PC-3 (cell line): ENCODE results near the gene GMDS. TPM values are rescaled to one million over a fixed set of nuclear protein-coding genes. Genes with fewer than 3 reads are reported as not detected.

Source experiments
- ATAC-seq: fragments of 200-7000 bp; cut with Tn5 transposase; 2 replicates; pipeline ENCODE4 v1.9.1; 2020; ENCODE audit warnings: mild to moderate bottlenecking, moderate library complexity
- BruUV-seq: library from RNA; stranded (reverse); fragments of 400-500 nt; replicated peaks from 2 replicates; lab custom pipeline; 2021; lab: Mats Ljungman, UMichigan
- CTCF ChIA-PET: fragments of 300-600 bp; sonication (Branson Sonifier 250); formaldehyde crosslinking; loops from one replicate; lab custom pipeline; 2022; ENCODE audit warnings: antibody characterized with exemption; lab: Charles Lee
- POLR2A ChIA-PET: fragments of 300-600 bp; sonication (Branson Sonifier 250); formaldehyde crosslinking; loops from one replicate; lab custom pipeline; 2022; ENCODE audit warnings: antibody characterized with exemption; ENCODE audit not compliant: unreplicated experiment; lab: Charles Lee
- DNase-seq: peaks from one replicate; pipeline ENCODE4 v3.0.0-alpha.2; 2015
- H2AFZ ChIP-seq: fragments of 300-600 bp; sonication (generic); 2 replicates; pipeline ENCODE4 v1.6.0; 2016; ENCODE audit warnings: antibody characterized with exemption, low read length
- H3F3A ChIP-seq: fragments of 300-600 bp; sonication (generic); one replicate; pipeline ENCODE4 v1.6.0; 2017; ENCODE audit warnings: antibody characterized with exemption, low read length, control low read depth, mild to moderate bottlenecking; ENCODE audit not compliant: unreplicated experiment
- H3K27ac ChIP-seq: fragments of 300-600 bp; sonication (generic); 2 replicates; pipeline ENCODE4 v1.5.1; 2016; ENCODE audit warnings: mild to moderate bottlenecking, low read length
- H3K27me3 ChIP-seq: fragments of 300-600 bp; sonication (generic); 2 replicates; pipeline ENCODE4 v1.6.1; 2016; ENCODE audit warnings: low read length, mixed read lengths
- H3K36me3 ChIP-seq: fragments of 300-600 bp; sonication (generic); 2 replicates; pipeline ENCODE4 v1.6.1; 2016; ENCODE audit warnings: low read depth, mixed run types, low read length, mixed read lengths
- H3K4me1 ChIP-seq: fragments of 300-600 bp; sonication (generic); 2 replicates; pipeline ENCODE4 v1.5.1; 2016; ENCODE audit warnings: low read length; ENCODE audit not compliant: insufficient read depth
- H3K4me2 ChIP-seq: fragments of 300-600 bp; sonication (generic); 2 replicates; pipeline ENCODE4 v1.6.0; 2016; ENCODE audit warnings: low read length
- H3K4me3 ChIP-seq: fragments of 300-600 bp; sonication (generic); 2 replicates; pipeline ENCODE4 v1.5.1; 2016; ENCODE audit warnings: mild to moderate bottlenecking, low read length, mixed read lengths
- H3K79me2 ChIP-seq: fragments of 300-600 bp; sonication (generic); 2 replicates; pipeline ENCODE4 v1.6.1; 2017; ENCODE audit warnings: low read length, mixed read lengths
- H3K9ac ChIP-seq: fragments of 300-600 bp; sonication (generic); 2 replicates; pipeline ENCODE4 v1.6.0; 2016; ENCODE audit warnings: mild to moderate bottlenecking, low read length
- H3K9me2 ChIP-seq: fragments of 300-600 bp; sonication (generic); replicated peaks from 2 replicates; pipeline ENCODE4 v1.6.1; 2016; ENCODE audit warnings: mixed run types, low read length, mixed read lengths
- H3K9me3 ChIP-seq: fragments of 300-600 bp; sonication (generic); 2 replicates; pipeline ENCODE4 v1.6.1; 2016; ENCODE audit warnings: low read length, mixed read lengths
- H4K20me1 ChIP-seq: fragments of 300-600 bp; sonication (generic); 2 replicates; pipeline ENCODE4 v1.6.1; 2016; ENCODE audit warnings: low read length, mixed read lengths
- EZH2 ChIP-seq: fragments of 300-600 bp; sonication (generic); IDR thresholded peaks from one replicate; pipeline ENCODE4 v1.6.1; 2017; ENCODE audit warnings: antibody characterized with exemption, mild to moderate bottlenecking, low read length; ENCODE audit not compliant: unreplicated experiment
- EZH2phosphoT487 ChIP-seq: fragments of 300-600 bp; sonication (generic); IDR thresholded peaks from 2 replicates; pipeline ENCODE4 v1.6.1; 2018; ENCODE audit warnings: mild to moderate bottlenecking, antibody characterized with exemption, low read length, borderline replicate concordance
- intact Hi-C: fragments of 100-400 bp; cut with micrococcal nuclease; formaldehyde crosslinking; loops from 2 replicates; pipeline ENCODE4 v1.9.0; 2023
- total RNA-seq: library from RNA; depleted of rRNA; stranded (reverse); fragments of >200 nt; gene quantifications from 2 replicates; pipeline ENCODE4 v1.2.3, GENCODE V29; 2014
- TF ChIP-seq, protein P1 (sequence below): fragments of 300-600 bp; sonication (generic); conservative IDR thresholded peaks from 2 replicates; pipeline ENCODE4 v1.5.1; 2017; ENCODE audit warnings: antibody characterized with exemption, low read depth, mild to moderate bottlenecking, low read length

The GMDS gene
- total RNA-seq, 1 experiment from 2014 or later = 18.3 TPM

DNA sequence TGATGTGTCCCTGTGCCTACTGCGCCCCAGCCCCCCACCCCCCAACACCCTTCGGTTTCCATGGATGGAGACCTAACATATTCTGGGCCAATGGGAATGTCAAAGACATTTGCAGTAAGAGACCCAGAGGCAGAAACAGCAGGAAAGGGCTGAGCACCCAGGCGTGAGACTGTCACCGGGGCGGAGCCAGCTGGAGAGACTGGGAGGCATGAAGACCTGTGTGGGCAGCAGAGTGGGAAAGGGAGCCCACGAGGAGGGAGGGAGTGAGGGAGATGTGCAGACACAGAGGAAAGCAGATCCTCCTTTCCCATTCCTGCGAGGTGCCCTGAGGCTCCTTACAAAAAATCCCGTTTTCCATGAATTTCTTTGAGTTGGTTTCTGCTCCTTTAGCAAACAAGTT is 485.5 kb downstream of the GMDS start:
- no TSS peak for BruUV-seq
- no peaks in the 10 kb centered on the region for H3K27me3 ChIP-seq
- DNase-seq (no peak), ATAC-seq (no peak)
- H3K4me3 ChIP-seq = no peak overlapping the region
- H4K20me1 ChIP-seq = no peaks in the 10 kb centered on the region
- intact Hi-C loops = no loop called here
- H2AFZ ChIP-seq = no peak overlapping the region
- H3K9me3 ChIP-seq = no peaks in the 10 kb centered on the region
- no peak overlapping the region for H3K9ac ChIP-seq
- no peak for TF ChIP-seq EZH2phosphoT487
- TF ChIP-seq, protein P1, sequence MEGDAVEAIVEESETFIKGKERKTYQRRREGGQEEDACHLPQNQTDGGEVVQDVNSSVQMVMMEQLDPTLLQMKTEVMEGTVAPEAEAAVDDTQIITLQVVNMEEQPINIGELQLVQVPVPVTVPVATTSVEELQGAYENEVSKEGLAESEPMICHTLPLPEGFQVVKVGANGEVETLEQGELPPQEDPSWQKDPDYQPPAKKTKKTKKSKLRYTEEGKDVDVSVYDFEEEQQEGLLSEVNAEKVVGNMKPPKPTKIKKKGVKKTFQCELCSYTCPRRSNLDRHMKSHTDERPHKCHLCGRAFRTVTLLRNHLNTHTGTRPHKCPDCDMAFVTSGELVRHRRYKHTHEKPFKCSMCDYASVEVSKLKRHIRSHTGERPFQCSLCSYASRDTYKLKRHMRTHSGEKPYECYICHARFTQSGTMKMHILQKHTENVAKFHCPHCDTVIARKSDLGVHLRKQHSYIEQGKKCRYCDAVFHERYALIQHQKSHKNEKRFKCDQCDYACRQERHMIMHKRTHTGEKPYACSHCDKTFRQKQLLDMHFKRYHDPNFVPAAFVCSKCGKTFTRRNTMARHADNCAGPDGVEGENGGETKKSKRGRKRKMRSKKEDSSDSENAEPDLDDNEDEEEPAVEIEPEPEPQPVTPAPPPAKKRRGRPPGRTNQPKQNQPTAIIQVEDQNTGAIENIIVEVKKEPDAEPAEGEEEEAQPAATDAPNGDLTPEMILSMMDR = no peak
- TF ChIP-seq EZH2 = no peak
- no peaks in the 10 kb centered on the region for H3K9me2 ChIP-seq
- POLR2A ChIA-PET = no interaction called here
- no peaks in the 10 kb centered on the region for H3K79me2 ChIP-seq
- CTCF ChIA-PET = no interaction called here
- H3K4me2 ChIP-seq = no peak overlapping the region
- peaks cover 30% of the 10 kb centered on the region for H3K4me1 ChIP-seq
- H3F3A ChIP-seq = no peaks in the 10 kb centered on the region
- H3K27ac ChIP-seq = no peak overlapping the region
- H3K36me3 ChIP-seq = no peaks in the 10 kb centered on the region

DNA sequence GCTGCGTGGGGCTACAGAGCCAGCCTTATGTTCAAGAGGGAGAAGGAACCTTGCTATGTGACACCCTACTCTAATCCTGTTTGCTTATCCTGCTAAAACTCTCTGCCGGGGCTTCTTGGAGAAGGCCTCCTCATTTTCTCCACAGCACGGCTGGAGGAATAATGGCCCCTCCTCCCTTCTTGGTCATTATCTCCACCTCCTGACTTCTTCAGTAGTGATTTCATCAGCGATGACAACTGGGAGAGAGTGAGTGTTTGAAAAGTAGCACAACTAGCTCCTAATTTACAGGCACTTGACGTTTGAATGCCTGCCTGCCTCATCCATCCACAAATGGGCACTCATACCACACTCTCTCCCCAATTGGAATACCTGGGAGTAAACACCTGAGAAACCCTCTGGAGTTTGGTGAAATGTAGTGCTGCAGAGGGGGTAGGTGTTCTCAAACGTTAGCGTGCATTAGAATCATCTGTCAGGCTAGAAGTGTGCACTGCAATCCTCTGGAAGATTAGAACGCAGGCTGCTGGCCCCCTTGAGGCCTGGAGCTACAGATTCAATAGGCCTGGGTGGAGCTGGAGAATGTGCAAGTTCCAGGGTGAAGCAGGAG is 487.2 kb downstream of the GMDS start:
- Histone ChIP-seq H3K79me2 (no peaks in the 10 kb centered on the region), H3K4me1 (peaks cover 21% of the 10 kb centered on the region), H3K9ac (no peak overlapping the region), H2AFZ (no peak overlapping the region), H4K20me1 (no peaks in the 10 kb centered on the region), H3K4me2 (no peak overlapping the region), H3K9me2 (no peaks in the 10 kb centered on the region), H3K27ac (no peak overlapping the region), H3F3A (no peaks in the 10 kb centered on the region), H3K27me3 (no peaks in the 10 kb centered on the region), H3K4me3 (no peak overlapping the region), H3K9me3 (no peaks in the 10 kb centered on the region), H3K36me3 (no peaks in the 10 kb centered on the region)
- TF ChIP-seq, protein P1 = no peak
- TF ChIP-seq EZH2 (no peak), EZH2phosphoT487 (no peak)
- DNase-seq (no peak), ATAC-seq (no peak)
- POLR2A ChIA-PET = no interaction called here
- intact Hi-C loops = no loop called here
- CTCF ChIA-PET = no interaction called here
- BruUV-seq = no TSS peak

DNA sequence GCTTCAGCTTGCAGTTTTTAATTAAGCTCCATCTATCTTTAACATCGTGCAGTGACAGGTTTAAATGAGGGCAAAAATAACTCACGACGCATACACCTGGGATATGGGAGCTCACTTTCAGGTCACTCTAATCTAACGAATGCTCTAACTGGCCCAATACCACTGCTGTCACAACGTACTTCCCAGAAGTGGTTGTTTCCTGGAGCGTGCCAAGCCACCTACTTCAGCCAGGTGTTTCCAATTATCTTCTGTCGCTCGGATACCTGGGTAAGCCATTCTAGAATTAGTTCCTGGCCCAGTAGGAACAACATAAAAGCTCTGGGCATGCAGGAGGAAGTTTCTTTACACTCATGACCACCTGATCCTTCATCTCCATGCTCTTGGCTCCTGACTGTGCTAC is 488.3 kb downstream of the GMDS start:
- Histone ChIP-seq H3F3A (no peaks in the 10 kb centered on the region), H3K27ac (no peak overlapping the region), H3K27me3 (no peaks in the 10 kb centered on the region), H4K20me1 (no peaks in the 10 kb centered on the region), H3K79me2 (no peaks in the 10 kb centered on the region), H3K9me3 (no peaks in the 10 kb centered on the region), H3K9me2 (no peaks in the 10 kb centered on the region), H3K4me2 (no peak overlapping the region), H3K9ac (no peak overlapping the region), H2AFZ (no peak overlapping the region), H3K4me1 (peaks cover 10% of the 10 kb centered on the region; the same call in 1 of the 2 replicates), H3K4me3 (no peak overlapping the region), H3K36me3 (no peaks in the 10 kb centered on the region)
- DNase-seq (no peak), ATAC-seq (no peak)
- no TSS peak for BruUV-seq
- intact Hi-C loops = no loop called here
- ChIA-PET POLR2A (no interaction called here), CTCF (no interaction called here)
- TF ChIP-seq EZH2 (no peak), EZH2phosphoT487 (no peak)
- TF ChIP-seq, protein P1 = no peak
